Activated T-cell treated with anti-CD3 and anti-CD28 coated beads, Interleukin-2, amount 50 U/mL, for 72 hours (primary cell): ENCODE data around the gene LRRC46. TPM values are rescaled to one million over a fixed set of nuclear protein-coding genes. Genes with fewer than 3 reads are reported as not detected.

ENCODE experiments used
- ATAC-seq, 2 donors: fragments of 150-1000 bp; cut with Tn5 transposase; replicated peaks in 1 of 2; 2 replicates each; pipeline ENCODE4 v1.10.0; 2021; ENCODE audit warnings: moderate library complexity in 2 of 2, mild to moderate bottlenecking in 1 of 2
- DNase-seq, 2 donors: peaks; one replicate each; pipeline ENCODE4 v3.0.0; 2021 to 2022; ENCODE audit warnings: mixed read lengths in 1 of 2
- H3K27ac Mint-ChIP-seq: one replicate; pipeline ENCODE4 v1.8.0; 2022; ENCODE audit warnings: mild to moderate bottlenecking, moderate library complexity, mixed read lengths
- H3K27me3 Mint-ChIP-seq: one replicate; pipeline ENCODE4 v1.8.0; 2022; ENCODE audit warnings: low read depth, mixed read lengths
- H3K36me3 Mint-ChIP-seq, 2 donors: one replicate each; pipeline ENCODE4 v1.8.0; 2022; ENCODE audit warnings: mixed read lengths in 2 of 2, mild to moderate bottlenecking in 1 of 2; ENCODE audit not compliant: insufficient read depth in 2 of 2
- H3K4me1 Mint-ChIP-seq: one replicate; pipeline ENCODE4 v1.8.0; 2022; ENCODE audit warnings: low read depth, mixed read lengths
- H3K4me3 Mint-ChIP-seq, 2 donors: one replicate each; pipeline ENCODE4 v1.8.0; 2022; ENCODE audit warnings: mild to moderate bottlenecking in 2 of 2, mixed read lengths in 2 of 2, moderate library complexity in 2 of 2
- H3K9me3 Mint-ChIP-seq, 2 donors: one replicate each; pipeline ENCODE4 v1.8.0; 2022; ENCODE audit warnings: mixed read lengths in 2 of 2
- total RNA-seq, 2 donors: library from RNA; stranded (reverse); gene quantifications; one replicate each; pipeline ENCODE4 v1.2.3, GENCODE V29; 2022

The LRRC46 gene
- under 1 TPM; 0.46 to 0.83 TPM for total RNA-seq

GRCh38 chr17:47831003-47831933 is at the start of gene LRRC46, which contains the start of gene MRPL10:
LRRC46 (plus strand) TSS chr17:47831670; CDS start chr17:47831990, 320 bp downstream.
MRPL10 (minus strand) TSS chr17:47831541; CDS start chr17:47831511, 30 bp downstream.
- Mint-ChIP-seq H3K9me3 (no peaks in the 10 kb centered on the region), H3K4me1 (peaks cover 63% of the 10 kb centered on the region), H3K27me3 (no peaks in the 10 kb centered on the region), H3K36me3 (peaks cover 7 to 8% of the 10 kb centered on the region in 2 donors), H3K4me3 (peak within 1 kb of the TSS; percentile 93 to 96), H3K27ac (peak within 1 kb of the TSS; percentile 94)
- ATAC-seq, result peak; percentile 90 to 94
- peak; percentile 94 for DNase-seq

- peak; percentile 21 to 33 for DNase-seq
- no peak for ATAC-seq
- Mint-ChIP-seq H3K9me3 (no peaks in the 10 kb centered on the region), H3K36me3 (peaks cover 0 to under 1% of the 10 kb centered on the region in 2 donors), H3K27ac (no peak overlapping the region), H3K4me3 (no peak overlapping the region), H3K4me1 (peaks cover 14% of the 10 kb centered on the region), H3K27me3 (peaks cover 58% of the 10 kb centered on the region)
Observed at GRCh38 chr17:47785538-47786123, 45.8 kb upstream of the LRRC46 start.

- Mint-ChIP-seq H3K36me3 (peaks cover 0 to 2% of the 10 kb centered on the region in 2 donors), H3K27me3 (peaks cover 87% of the 10 kb centered on the region), H3K9me3 (no peaks in the 10 kb centered on the region), H3K4me3 (peak overlapping the region; percentile 83 to 85), H3K4me1 (peaks cover 18% of the 10 kb centered on the region), H3K27ac (no peak overlapping the region)
- DNase-seq, result peak; percentile 75 to 80
- peak; percentile 98 to 99 for ATAC-seq
Observed at GRCh38 chr17:47789611-47790561, 41.6 kb upstream of the LRRC46 start.

DNA sequence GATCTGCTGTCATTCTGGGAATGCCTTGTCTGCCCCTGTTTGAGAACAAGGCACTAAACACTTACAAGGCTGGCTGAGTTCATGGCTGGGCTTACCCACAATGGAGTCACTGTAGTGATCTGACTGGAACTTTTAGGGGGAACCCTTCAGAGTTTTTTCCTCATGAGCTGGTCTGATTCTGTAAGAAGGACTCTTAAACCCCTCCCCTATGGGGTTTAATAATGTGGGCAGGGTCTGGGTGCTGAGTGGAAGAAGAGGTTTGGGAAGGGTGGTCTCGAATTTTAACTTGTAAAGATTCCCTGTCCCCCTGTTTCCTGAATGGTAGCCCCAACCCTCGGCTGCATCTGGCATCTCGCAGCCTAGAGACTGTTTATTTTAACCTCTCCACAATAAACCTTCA is 40.4 kb upstream of the LRRC46 start:
- peaks cover 0 to 2% of the 10 kb centered on the region in 2 donors for H3K36me3 Mint-ChIP-seq
- H3K4me3 Mint-ChIP-seq, result peak overlapping the region in 1 of 2 donors; percentile 83
- H3K27ac Mint-ChIP-seq, result no peak overlapping the region
- DNase-seq (no peak), ATAC-seq (peak in 1 of 2 donors; percentile 43)
- peaks cover 89% of the 10 kb centered on the region for H3K27me3 Mint-ChIP-seq
- no peaks in the 10 kb centered on the region for H3K9me3 Mint-ChIP-seq
- H3K4me1 Mint-ChIP-seq, result peaks cover 18% of the 10 kb centered on the region

- Mint-ChIP-seq H3K27me3 (peaks cover 77% of the 10 kb centered on the region), H3K9me3 (no peaks in the 10 kb centered on the region), H3K4me3 (no peak overlapping the region), H3K36me3 (peaks cover 0 to 2% of the 10 kb centered on the region in 2 donors), H3K4me1 (peaks cover 18% of the 10 kb centered on the region), H3K27ac (no peak overlapping the region)
- ATAC-seq, result no peak
- no peak for DNase-seq
Observed at GRCh38 chr17:47792457-47792856, 39.0 kb upstream of the LRRC46 start.

- no peak overlapping the region for H3K27ac Mint-ChIP-seq
- peaks cover 0 to 2% of the 10 kb centered on the region in 2 donors for H3K36me3 Mint-ChIP-seq
- no peak for DNase-seq
- no peak overlapping the region for H3K4me3 Mint-ChIP-seq
- no peak for ATAC-seq
- H3K4me1 Mint-ChIP-seq, result peaks cover 18% of the 10 kb centered on the region
- H3K27me3 Mint-ChIP-seq, result peaks cover 71% of the 10 kb centered on the region
- no peaks in the 10 kb centered on the region for H3K9me3 Mint-ChIP-seq
Observed at GRCh38 chr17:47792979-47793378, 38.5 kb upstream of the LRRC46 start.

DNA sequence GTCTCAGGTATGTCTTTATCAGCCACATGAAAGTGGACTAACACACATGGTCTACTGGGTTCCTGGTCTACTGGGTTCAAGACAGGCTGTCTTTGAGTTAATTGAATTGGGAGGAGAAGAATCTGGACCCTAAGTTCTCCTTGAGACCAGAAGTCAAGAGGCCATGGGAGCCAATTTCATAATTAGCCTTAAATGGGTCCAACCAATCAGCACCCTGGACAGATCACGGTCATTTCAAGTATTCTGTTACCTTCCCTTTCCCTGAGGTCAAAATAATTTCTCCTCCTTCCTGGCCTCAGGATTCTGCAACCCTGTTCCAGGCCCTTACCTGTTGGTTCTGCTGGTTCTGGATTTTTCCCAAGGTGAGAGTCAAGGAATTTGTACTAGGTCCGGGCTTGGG is 33.7 kb upstream of the LRRC46 start:
- Mint-ChIP-seq H3K27ac (no peak overlapping the region), H3K9me3 (no peaks in the 10 kb centered on the region), H3K4me1 (peaks cover 4% of the 10 kb centered on the region), H3K36me3 (no peaks in the 10 kb centered on the region), H3K27me3 (peaks cover 28% of the 10 kb centered on the region), H3K4me3 (no peak overlapping the region)
- ATAC-seq, result no peak
- no peak for DNase-seq

GRCh38 chr17:47800686-47801085 is 30.8 kb upstream of the LRRC46 start:
- DNase-seq (no peak), ATAC-seq (no peak)
- Mint-ChIP-seq H3K27ac (no peak overlapping the region), H3K36me3 (no peaks in the 10 kb centered on the region), H3K4me1 (peaks cover 4% of the 10 kb centered on the region), H3K4me3 (no peak overlapping the region), H3K9me3 (no peaks in the 10 kb centered on the region), H3K27me3 (peaks cover under 1% of the 10 kb centered on the region)

DNA sequence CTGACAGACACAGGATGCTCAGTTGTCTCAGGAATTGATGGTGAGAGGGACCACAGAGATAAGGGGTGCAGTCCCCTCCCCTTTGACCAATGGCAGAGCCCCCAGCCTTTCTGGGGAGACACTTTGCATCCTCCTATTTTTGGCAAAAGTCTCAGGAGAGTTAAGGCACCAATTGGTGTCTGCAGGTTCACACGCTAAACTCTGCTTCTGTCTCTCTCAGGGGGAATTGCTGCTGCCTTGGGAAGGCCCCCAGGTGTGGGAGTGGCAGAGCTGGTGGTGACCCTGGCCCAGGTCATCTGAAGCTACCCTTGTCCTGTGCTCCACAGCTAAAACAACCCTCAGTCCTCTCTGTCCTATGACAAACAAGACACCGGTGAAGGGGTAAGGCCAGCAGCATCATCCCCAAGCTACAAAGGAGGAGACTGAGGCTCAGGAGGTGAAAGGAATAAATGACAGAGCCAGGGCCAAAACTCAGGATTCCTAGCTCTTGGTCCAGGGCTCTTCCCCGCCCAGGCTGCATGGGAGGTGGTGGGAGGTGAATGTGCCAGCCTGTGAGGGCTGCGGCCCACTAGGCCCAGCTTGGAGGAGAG is 30.2 kb upstream of the LRRC46 start:
- peaks cover 4% of the 10 kb centered on the region for H3K4me1 Mint-ChIP-seq
- DNase-seq (no peak), ATAC-seq (no peak)
- H3K4me3 Mint-ChIP-seq, result no peak overlapping the region
- no peaks in the 10 kb centered on the region for H3K9me3 Mint-ChIP-seq
- H3K36me3 Mint-ChIP-seq, result no peaks in the 10 kb centered on the region
- H3K27ac Mint-ChIP-seq, result no peak overlapping the region
- no peaks in the 10 kb centered on the region for H3K27me3 Mint-ChIP-seq

GRCh38 chr17:47801906-47802305 is 29.6 kb upstream of the LRRC46 start:
- Mint-ChIP-seq H3K36me3 (no peaks in the 10 kb centered on the region), H3K27ac (no peak overlapping the region), H3K27me3 (no peaks in the 10 kb centered on the region), H3K4me1 (peaks cover 4% of the 10 kb centered on the region), H3K4me3 (no peak overlapping the region), H3K9me3 (no peaks in the 10 kb centered on the region)
- DNase-seq (no peak), ATAC-seq (no peak)

DNA sequence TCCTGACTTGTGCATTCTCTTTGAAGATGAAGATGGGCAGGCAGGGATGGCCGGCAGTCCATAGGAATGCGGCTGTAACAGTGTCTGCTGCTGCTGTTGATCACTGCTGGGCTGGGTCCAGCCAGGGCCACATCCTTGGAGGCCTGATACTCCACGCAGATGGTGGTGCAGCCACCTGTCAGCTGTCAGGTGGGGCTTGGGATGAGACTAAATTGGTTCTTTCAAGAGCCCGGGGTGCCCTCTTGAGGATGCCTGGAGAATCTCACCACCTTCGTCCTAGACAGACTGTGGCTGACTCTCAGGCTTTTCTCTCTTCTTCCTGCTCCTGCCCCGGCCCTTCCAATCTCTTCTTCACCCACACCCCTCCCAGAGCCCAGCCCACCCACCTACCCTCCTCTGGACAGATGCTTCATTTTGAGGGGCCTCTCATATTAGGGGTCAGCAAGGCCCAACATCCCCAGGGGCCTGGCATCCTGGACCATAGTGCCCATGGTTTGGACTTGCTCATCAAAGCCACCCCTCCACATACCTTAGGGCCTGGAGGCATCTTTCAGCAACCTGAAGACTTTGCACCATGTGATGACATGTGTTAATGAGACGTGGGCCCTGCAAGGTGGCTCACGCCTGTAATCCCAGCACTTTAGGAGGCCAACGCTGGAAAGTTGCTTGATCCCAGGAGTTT is 29.0 kb upstream of the LRRC46 start:
- Mint-ChIP-seq H3K4me1 (peaks cover 4% of the 10 kb centered on the region), H3K9me3 (no peaks in the 10 kb centered on the region), H3K27me3 (no peaks in the 10 kb centered on the region), H3K27ac (no peak overlapping the region), H3K4me3 (no peak overlapping the region), H3K36me3 (no peaks in the 10 kb centered on the region)
- peak; percentile 88 to 89 for ATAC-seq
- peak; percentile 61 to 66 for DNase-seq

GRCh38 chr17:47803201-47803600 is 28.3 kb upstream of the LRRC46 start:
- Mint-ChIP-seq H3K4me1 (peaks cover 4% of the 10 kb centered on the region), H3K4me3 (no peak overlapping the region), H3K27me3 (no peaks in the 10 kb centered on the region), H3K27ac (no peak overlapping the region), H3K36me3 (no peaks in the 10 kb centered on the region), H3K9me3 (no peaks in the 10 kb centered on the region)
- no peak for DNase-seq
- no peak for ATAC-seq
